Measurements from ENCODE around the gene ENDOV. TPM values are rescaled to one million over a fixed set of nuclear protein-coding genes. Genes with fewer than 3 reads are reported as not detected.
A peak's percentile ranks its signal among the peaks of the same experiment; 100 is the strongest.

Gene ENDOV
- total RNA-seq, 2 experiments from 2014 or later = 14.2 to 16.2 TPM

DNA sequence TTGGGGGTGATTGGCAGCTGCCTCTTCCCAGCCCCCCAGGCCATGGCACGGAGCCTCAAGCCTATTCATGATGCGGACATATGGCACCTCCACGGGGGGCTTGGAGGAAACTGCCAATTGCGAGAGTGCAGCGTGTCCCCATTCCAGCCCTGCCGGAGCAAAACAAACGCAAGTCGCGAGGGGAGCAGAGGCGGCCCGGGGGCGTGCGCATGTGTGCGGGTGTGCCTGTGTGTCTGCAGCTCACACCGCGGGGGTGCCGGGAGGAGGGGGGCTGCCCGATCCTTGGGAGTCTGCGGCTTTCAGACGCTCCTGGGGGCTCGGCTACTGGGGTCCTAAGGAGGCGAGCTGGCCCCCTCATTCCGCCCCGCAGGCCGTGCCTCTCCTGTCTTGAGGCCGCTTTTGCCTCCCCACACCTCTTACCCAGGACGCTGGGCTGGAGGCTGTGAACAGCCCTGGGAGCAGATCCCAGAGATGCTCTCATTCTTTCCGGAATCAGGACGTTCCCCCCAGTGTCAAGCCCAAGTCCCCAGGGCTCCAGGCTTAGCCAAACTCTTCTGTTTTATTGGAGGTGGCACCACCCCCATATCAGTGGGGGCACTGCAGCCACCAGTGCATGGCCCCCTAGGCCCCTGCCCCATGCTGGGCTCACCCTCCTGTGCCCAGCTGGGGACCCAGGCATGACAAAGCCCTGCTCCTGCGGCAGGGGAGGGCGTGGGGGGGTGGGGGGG lies 29.1 kb downstream of the ENDOV start:
- no peak for DNase-seq
- no peaks in the 10 kb centered on the region for H3K4me1 Mint-ChIP-seq
- POLR2A ChIA-PET = no interaction called here
- H3K36me3 Mint-ChIP-seq (ENCODE audit: low read depth) = no peaks in the 10 kb centered on the region
- CTCF ChIA-PET = no interaction called here
- H3K9me3 Mint-ChIP-seq = no peaks in the 10 kb centered on the region
- peaks cover 3% of the 10 kb centered on the region for H3K27me3 Mint-ChIP-seq
- no peak overlapping the region for H3K4me3 Mint-ChIP-seq
- no peak overlapping the region for H3K27ac Mint-ChIP-seq

DNA sequence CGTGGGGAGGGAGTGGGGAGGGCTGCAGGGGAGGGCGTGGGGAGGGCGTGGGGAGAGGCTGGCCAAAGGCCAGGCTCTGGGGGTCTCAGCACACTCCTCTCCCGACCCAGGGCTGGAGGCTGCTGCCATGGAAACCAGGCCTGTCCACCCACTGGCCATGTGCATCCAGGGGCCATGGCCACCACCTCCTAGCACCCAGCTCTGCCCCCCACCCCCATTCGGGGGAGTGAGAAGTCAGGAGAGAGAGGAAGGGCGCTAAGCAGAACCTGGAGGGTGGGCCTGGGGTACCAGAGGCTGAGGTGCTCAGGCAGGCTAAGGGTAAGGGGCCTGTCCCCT lies 29.6 kb downstream of the ENDOV start:
- H3K9me3 Mint-ChIP-seq = no peaks in the 10 kb centered on the region
- no peak overlapping the region for H3K27ac Mint-ChIP-seq
- POLR2A ChIA-PET = no interaction called here
- H3K4me1 Mint-ChIP-seq = no peaks in the 10 kb centered on the region
- H3K36me3 Mint-ChIP-seq (ENCODE audit: low read depth) = no peaks in the 10 kb centered on the region
- CTCF ChIA-PET = no interaction called here
- peaks cover 3% of the 10 kb centered on the region for H3K27me3 Mint-ChIP-seq
- H3K4me3 Mint-ChIP-seq = no peak overlapping the region
- no peak for DNase-seq

DNA sequence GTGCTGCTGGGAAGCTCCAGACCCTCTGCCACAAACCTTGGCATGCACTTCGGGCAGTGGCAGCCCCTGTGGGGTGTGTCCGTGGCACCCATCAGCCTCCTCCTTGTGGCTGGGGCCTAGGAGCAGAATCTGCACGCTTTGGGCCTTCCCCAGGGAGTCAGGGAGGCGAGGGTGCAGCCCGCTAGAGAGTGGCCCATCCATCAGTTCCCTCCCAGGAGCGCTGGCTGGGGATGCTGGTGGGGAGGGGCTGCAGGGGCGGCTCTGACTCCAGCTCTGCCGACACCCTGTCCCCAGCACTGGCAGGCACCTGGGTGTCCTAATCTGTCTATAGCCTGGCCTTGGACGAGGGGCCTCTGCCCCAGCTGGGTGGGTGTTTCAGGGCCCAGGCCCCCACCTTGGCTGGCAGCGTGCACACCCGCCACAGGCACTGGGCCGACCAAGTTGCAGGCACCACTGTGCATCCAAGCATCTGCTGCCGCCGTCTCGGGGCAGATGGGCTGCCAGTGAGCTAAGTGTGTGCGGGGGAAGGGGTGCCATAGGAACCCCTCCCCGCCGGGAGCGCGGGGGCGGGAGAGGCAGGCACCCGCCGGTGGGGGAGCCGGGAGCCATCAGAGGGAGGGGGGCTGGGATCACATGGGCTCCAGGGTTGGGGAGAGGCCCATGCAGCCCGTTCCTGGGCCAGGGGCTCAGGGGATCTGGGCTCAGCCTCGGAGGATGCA lies 30.2 kb downstream of the ENDOV start:
- ChIA-PET CTCF (no interaction called here), POLR2A (interaction anchor here (1.5 kb wide), 1 partner anchor 9 kb away, joined by 3 read pairs; no protein-coding TSS in a partner anchor)
- H3K36me3 Mint-ChIP-seq (ENCODE audit: low read depth) = no peaks in the 10 kb centered on the region
- no peaks in the 10 kb centered on the region for H3K4me1 Mint-ChIP-seq
- no peak overlapping the region for H3K4me3 Mint-ChIP-seq
- H3K27me3 Mint-ChIP-seq = peaks cover 3% of the 10 kb centered on the region
- no peak for DNase-seq
- H3K9me3 Mint-ChIP-seq = no peaks in the 10 kb centered on the region
- no peak overlapping the region for H3K27ac Mint-ChIP-seq

DNA sequence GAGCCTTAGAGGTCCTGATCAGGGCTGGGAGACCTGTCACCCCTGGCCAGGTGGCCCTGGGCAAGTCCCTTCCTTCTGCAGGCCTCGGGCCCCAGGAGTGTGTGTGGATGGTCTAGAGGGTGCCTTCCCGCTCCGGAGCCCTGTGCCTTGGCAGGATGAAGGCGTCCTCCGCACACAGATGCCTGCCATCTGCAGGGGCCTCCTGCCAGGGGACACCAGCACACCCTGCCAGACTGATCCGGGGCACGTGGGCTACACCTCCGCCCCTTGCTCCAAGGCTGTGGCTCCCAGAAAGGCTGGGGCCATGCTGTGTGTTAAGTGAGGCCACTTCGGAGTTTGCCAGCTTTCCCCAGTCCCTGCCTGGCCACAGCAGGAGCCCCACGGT lies 30.8 kb downstream of the ENDOV start:
- H3K27ac Mint-ChIP-seq = no peak overlapping the region
- H3K36me3 Mint-ChIP-seq (ENCODE audit: low read depth) = no peaks in the 10 kb centered on the region
- no peak overlapping the region for H3K4me3 Mint-ChIP-seq
- no peak for DNase-seq
- H3K27me3 Mint-ChIP-seq = peaks cover 3% of the 10 kb centered on the region
- CTCF ChIA-PET = no interaction called here
- POLR2A ChIA-PET = interaction anchor here (1.5 kb wide), 1 partner anchor 9 kb away, joined by 3 read pairs; no protein-coding TSS in a partner anchor
- no peaks in the 10 kb centered on the region for H3K4me1 Mint-ChIP-seq
- no peaks in the 10 kb centered on the region for H3K9me3 Mint-ChIP-seq

DNA sequence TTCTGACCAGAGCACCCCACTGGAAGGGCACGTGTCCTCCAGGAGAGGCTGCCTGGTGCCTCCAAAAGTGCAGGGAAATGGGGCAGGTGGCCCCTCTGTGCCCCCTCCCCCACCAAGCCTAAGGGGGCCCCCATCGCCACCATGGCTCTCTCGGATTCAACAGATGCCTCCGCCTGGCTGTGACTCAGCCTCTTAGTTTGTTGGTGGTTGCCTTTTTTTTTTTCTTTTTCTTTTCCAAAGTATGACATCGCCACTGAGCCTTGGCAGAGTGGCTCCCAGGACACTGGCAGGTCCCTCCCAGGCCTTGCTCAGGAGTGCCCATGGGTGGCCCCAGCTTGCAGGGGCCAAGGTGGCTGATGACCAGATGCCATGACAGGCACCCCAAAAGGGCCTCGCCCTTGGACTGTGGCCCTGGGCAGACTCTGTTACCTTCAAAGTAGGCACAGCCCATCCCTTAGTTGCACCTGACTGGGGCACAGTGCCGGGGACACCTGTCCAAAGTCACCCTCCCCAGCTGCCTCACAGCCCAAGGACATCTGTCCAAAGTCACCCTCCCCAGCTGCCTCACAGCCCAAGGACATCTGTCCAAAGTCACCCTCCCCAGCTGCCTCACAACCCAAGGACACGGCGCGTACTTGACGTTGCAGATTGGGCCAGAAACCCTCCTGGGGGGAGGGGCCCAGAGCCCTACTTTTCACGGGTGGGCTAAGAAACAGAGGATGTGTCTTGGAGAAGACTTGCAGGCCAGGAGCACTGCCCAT lies 31.9 kb downstream of the ENDOV start:
- peaks cover 3% of the 10 kb centered on the region for H3K27me3 Mint-ChIP-seq
- ChIA-PET CTCF (no interaction called here), POLR2A (no interaction called here)
- H3K4me1 Mint-ChIP-seq = no peaks in the 10 kb centered on the region
- H3K36me3 Mint-ChIP-seq (ENCODE audit: low read depth) = no peaks in the 10 kb centered on the region
- H3K4me3 Mint-ChIP-seq = no peak overlapping the region
- DNase-seq = no peak
- no peak overlapping the region for H3K27ac Mint-ChIP-seq
- H3K9me3 Mint-ChIP-seq = no peaks in the 10 kb centered on the region

DNA sequence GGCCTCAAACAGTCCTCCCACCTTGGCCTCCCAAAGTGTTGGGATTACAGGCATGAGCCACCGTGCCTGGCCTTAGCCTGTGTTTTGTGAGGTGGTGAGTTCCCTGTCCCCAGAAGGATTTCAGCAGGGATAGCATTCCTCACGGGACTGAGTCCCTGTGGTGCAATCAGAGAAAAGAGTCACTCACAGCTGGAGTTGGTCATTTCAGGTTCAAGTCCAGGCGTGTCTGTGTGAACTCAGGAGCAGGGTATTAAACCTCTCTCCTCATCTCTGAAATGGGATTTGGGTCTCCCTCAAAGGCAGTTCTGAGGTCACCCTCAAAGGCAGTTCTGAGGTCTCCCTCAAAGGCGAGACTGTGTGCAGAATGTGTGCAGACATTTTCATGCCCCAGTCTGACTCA lies 32.8 kb downstream of the ENDOV start:
- Mint-ChIP-seq H3K4me3 (no peak overlapping the region), H3K36me3 (ENCODE audit: low read depth) (no peaks in the 10 kb centered on the region), H3K27ac (no peak overlapping the region), H3K27me3 (peaks cover 2% of the 10 kb centered on the region), H3K9me3 (no peaks in the 10 kb centered on the region), H3K4me1 (no peaks in the 10 kb centered on the region)
- no peak for DNase-seq
- ChIA-PET CTCF (no interaction called here), POLR2A (no interaction called here)

DNA sequence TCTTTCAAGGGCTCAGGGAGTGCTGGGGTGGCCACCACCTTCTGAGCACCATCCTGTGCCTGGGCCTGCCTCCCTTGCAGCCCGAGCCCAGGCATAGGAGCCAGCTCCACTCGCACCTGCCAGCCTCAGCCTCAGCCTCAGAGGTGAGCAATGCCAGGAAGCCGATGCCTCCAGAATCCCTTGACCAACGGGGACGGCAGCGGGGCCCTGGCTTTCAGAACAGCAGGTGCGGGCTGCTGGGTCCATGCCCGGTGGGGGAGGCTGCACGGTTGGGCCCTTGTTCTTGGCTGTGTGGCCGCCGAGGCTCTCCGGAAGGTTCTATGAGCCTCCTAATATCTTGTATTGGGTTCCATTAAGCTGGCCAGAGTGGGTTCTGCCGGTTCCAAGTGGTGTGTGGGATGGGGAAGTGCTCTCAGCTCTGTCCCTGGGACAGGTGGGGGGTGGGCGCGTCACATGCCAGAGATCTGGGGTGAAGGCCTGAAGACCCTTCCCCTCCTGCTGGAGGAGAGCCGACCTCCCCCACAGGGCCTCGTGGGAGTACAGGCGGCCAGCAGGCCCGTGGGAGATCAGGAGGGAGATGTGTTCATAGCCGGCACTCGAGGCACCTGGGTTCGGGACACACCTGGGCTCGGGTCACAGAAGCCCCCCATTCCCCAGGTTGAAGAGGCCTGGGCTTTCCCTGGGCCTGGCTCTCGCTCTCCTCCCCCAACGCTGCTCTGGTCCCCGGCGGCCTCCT lies 34.4 kb downstream of the ENDOV start:
- POLR2A ChIA-PET = no interaction called here
- no peak overlapping the region for H3K4me3 Mint-ChIP-seq
- H3K27me3 Mint-ChIP-seq = no peaks in the 10 kb centered on the region
- no peaks in the 10 kb centered on the region for H3K36me3 Mint-ChIP-seq (ENCODE audit: low read depth)
- DNase-seq = no peak
- H3K9me3 Mint-ChIP-seq = no peaks in the 10 kb centered on the region
- no peak overlapping the region for H3K27ac Mint-ChIP-seq
- peaks cover 10% of the 10 kb centered on the region for H3K4me1 Mint-ChIP-seq
- CTCF ChIA-PET = no interaction called here

DNA sequence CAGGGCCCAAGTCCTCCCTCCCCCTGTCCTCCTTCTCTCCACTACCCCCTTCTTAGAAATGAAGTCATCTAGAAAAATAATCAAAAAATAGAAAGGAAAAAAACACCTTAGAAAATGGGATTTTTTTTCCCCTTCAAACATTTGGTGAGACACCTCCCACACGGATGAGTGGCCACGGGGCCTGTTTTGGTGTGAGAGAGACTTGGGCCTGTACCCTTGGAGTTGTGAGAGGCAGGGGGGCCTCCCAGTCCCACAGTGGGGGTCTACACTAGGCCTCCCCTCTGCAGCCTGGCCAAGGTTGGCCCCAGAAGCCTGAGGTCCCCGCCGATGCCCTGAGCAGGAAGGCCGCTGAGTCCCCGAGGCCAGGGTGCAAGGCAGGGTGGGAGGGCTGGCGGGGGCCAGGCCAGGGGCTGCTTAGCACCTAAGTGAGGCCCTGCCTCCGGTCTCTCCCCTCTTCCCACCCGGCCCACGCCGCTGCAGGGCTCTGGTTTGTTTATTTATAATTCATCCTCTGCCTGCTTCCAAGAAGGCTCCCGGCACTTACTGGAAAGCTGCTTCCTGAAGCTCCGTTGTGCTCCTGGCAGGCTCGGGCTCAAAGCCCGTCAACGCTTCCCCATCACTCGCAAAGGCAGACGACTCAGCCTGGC lies 35.1 kb downstream of the ENDOV start:
- H3K27me3 Mint-ChIP-seq = no peaks in the 10 kb centered on the region
- peaks cover 12% of the 10 kb centered on the region for H3K4me1 Mint-ChIP-seq
- DNase-seq = no peak
- H3K9me3 Mint-ChIP-seq = no peaks in the 10 kb centered on the region
- H3K36me3 Mint-ChIP-seq (ENCODE audit: low read depth) = no peaks in the 10 kb centered on the region
- no peak overlapping the region for H3K27ac Mint-ChIP-seq
- POLR2A ChIA-PET = no interaction called here
- CTCF ChIA-PET = no interaction called here
- no peak overlapping the region for H3K4me3 Mint-ChIP-seq

DNA sequence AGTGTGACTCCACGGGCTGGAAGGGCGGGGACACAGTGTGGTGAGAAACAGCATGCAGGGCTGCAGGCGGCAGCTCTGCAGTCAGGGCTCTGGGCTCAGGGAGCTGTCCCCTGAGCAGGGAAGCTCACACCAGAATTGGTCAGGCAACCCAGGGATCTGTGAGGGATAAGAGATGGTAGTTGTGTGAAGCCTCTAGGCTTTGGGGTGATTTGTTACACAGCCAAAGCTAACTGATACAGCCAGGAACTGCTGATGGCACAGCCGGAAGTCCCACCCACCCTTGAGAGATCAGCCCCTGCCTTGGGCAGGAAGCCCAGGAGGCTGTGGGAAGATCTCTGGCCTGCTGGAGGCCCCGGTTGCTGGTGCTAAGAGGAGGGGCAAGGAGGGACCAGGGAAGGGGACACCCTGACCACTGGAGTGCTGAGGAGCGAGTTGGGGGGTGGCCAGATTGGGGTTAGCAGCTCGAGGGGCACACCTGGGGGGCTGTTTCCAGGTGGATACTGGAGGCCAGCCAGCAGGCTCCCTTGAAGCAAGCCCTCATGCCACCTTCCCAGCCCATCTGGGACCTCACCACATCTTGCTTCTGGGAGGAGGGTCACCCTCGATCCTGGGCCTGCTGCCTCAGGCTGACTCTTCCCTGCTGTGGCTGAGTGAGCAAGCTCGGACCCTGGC lies 36.3 kb downstream of the ENDOV start:
- Mint-ChIP-seq H3K27ac (no peak overlapping the region), H3K4me3 (no peak overlapping the region), H3K9me3 (no peaks in the 10 kb centered on the region), H3K27me3 (no peaks in the 10 kb centered on the region), H3K36me3 (ENCODE audit: low read depth) (no peaks in the 10 kb centered on the region), H3K4me1 (peaks cover 22% of the 10 kb centered on the region)
- POLR2A ChIA-PET = no interaction called here
- no peak for DNase-seq
- CTCF ChIA-PET = interaction anchor here (1.3 kb wide), 1 partner anchor 124 kb away, joined by 3 read pairs; no protein-coding TSS in a partner anchor

DNA sequence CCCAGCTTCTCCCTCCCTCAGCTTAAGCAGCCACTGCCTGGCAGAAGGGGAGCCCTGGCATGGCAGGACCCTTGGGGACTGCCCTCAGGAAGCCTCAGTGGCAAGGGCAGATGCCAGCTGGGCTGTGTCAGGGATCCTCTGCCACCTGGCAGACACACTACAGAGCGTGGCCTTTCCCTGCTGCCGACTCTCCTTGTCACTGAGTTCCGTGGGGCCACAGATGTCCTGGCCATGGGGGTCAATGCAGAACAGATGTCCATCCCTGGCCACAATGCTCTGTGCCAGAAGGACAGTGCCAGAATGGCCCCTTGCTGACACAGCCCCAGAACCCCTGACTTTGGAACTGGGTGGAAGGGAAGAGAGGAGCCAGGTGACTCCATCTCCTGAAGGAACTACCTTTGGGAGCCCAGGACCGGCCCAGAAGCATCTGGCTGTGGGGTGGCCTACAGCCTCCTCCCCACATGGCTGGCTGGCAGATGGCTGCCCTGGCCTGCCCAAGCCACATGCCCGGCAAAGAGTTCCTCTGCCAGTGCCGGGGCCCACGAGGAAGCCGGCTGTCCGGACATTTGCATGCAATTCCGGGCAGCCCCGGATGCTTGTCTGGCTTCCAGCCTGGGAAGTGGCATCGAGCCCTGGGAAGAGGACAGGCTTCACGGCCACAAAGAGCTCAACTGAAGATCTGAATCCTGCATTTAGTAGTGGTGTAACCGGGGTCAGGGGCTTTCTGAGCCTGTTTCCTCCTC lies 37.4 kb downstream of the ENDOV start:
- Mint-ChIP-seq H3K27me3 (peaks cover 6% of the 10 kb centered on the region), H3K36me3 (ENCODE audit: low read depth) (no peaks in the 10 kb centered on the region), H3K4me1 (peaks cover 33% of the 10 kb centered on the region), H3K4me3 (no peak overlapping the region), H3K9me3 (no peaks in the 10 kb centered on the region), H3K27ac (no peak overlapping the region)
- no peak for DNase-seq
- POLR2A ChIA-PET = no interaction called here
- CTCF ChIA-PET = interaction anchor here (1.3 kb wide), 1 partner anchor 123 kb away, joined by 3 read pairs; no protein-coding TSS in a partner anchor

DNA sequence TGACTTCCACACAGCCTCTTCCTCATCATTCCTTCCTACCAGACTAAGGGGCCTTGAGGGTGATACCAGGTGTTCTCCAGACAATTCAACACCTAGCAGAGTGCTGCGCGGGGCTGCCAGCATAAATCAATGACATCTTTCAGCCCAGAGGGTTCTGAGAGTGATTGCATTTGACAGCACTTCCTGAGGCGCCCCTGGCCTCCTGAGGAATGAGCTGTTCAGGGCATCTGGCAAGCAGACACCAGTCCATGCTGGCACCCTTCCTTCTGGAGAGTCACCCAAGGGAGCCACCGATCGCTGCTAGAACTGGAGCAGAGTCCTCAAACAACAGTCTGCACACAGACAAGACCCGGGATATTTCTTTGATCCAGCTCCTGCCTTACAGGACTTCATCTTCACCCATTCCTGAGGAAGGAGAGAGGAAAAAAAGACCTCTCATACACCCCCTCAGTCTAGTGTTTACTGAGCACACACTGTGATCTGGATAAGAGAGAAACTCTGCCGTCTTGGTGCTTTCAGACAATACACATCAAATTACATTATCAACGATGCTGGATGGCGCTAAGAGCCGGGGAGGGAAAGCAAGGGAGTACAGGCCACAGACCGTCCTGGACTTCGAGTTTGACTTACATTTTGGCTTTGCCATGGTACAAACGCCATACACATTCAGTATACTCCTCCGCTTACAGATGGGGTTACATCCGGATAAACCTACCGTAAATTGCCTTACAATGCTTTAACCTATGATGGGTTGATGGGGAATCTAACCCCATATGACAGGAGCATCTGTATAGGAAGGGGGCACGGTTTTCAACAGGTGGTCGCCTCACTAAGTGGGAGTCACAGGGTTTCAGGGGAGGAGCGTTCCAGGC lies 38.4 kb downstream of the ENDOV start:
- DNase-seq = no peak
- CTCF ChIA-PET = interaction anchor here (1.9 kb wide), 1 partner anchor 22 kb away, joined by 7 read pairs; no protein-coding TSS in a partner anchor
- Mint-ChIP-seq H3K27me3 (peaks cover 8% of the 10 kb centered on the region), H3K9me3 (no peaks in the 10 kb centered on the region), H3K4me3 (peak overlapping the region; percentile 85), H3K36me3 (ENCODE audit: low read depth) (no peaks in the 10 kb centered on the region), H3K27ac (peak overlapping the region; percentile 76), H3K4me1 (peaks cover 43% of the 10 kb centered on the region)
- POLR2A ChIA-PET = interaction anchor here (0.9 to 3.1 kb wide), 23 partner anchors 8 to 565 kb away, joined by 3 to 27 read pairs (median 6); partner anchors contain the start of genes NPTX1 and RPTOR

Data from activated CD4-positive, alpha-beta memory T cell treated with anti-CD3 and anti-CD28 coated beads, Interleukin-2, amount 10 ng/mL, durations not matched to agents 7 days and 5 days (primary cell).